GM23338 (cell line): ENCODE results near the gene PROCA1.
A peak's percentile ranks its signal among the peaks of the same experiment; 100 is the strongest.

ENCODE experiments used
- CREB1 ChIP-seq: fragments of 250-450 bp; sonication (Bioruptor Pico); IDR thresholded peaks from 2 replicates; pipeline ENCODE4 v1.5.0; 2020; ENCODE audit warnings: low read depth, mild to moderate bottlenecking, moderate library complexity
- EZH2 ChIP-seq: fragments of 200-600 bp; sonication (generic); IDR thresholded peaks from one replicate; pipeline ENCODE4 v1.8.0; 2017; ENCODE audit warnings: antibody characterized with exemption, mild to moderate bottlenecking, low read depth; ENCODE audit not compliant: unreplicated experiment
- EZH2phosphoT487 ChIP-seq: fragments of 200-600 bp; sonication (generic); IDR thresholded peaks from one replicate; pipeline ENCODE4 v1.8.1; 2018; ENCODE audit warnings: antibody characterized with exemption; ENCODE audit not compliant: unreplicated experiment
- JUNB ChIP-seq: IDR thresholded peaks from one replicate; pipeline ENCODE4 v1.6.1; 2016; ENCODE audit warnings: antibody characterized with exemption; ENCODE audit not compliant: unreplicated experiment
- NANOG ChIP-seq: IDR thresholded peaks from 2 replicates; pipeline ENCODE4 v1.6.1; 2016; ENCODE audit warnings: antibody characterized with exemption, borderline replicate concordance
- POLR2AphosphoS5 ChIP-seq: IDR thresholded peaks from 2 replicates; pipeline ENCODE4 v1.6.1; 2016; ENCODE audit warnings: antibody characterized with exemption, low read depth
- STAT1 ChIP-seq: IDR thresholded peaks from one replicate; pipeline ENCODE4 v1.6.1; 2016; ENCODE audit warnings: antibody characterized with exemption; ENCODE audit not compliant: unreplicated experiment
- ZNF114 ChIP-seq: fragments of 250-450 bp; sonication (Bioruptor Pico); IDR thresholded peaks from 2 replicates; pipeline ENCODE4 v1.5.0; 2020; ENCODE audit warnings: mild to moderate bottlenecking, moderate library complexity
- ZNF331 ChIP-seq: fragments of 250-450 bp; sonication (Bioruptor Pico); IDR thresholded peaks from 2 replicates; pipeline ENCODE4 v1.5.0; 2020; ENCODE audit warnings: low read depth, mild to moderate bottlenecking, moderate library complexity
- TF ChIP-seq, protein P1 (sequence below), 2 experiments: fragments of 200-600 bp in 1 of 2; sonication (generic) in 1 of 2; conservative IDR thresholded peaks; 2 replicates each; pipeline versions ENCODE4 v1.5.1 to v1.6.1; 2016 to 2017; ENCODE audit warnings: antibody characterized with exemption in 2 of 2, low read depth in 2 of 2, mild to moderate bottlenecking in 2 of 2, moderate library complexity in 1 of 2
- TF ChIP-seq, protein P2 (sequence below): IDR thresholded peaks from one replicate; pipeline ENCODE4 v1.6.1; 2018; ENCODE audit warnings: antibody characterized with exemption; ENCODE audit not compliant: unreplicated experiment
- TF ChIP-seq, protein P3 (sequence below): fragments of 250-450 bp; sonication (Bioruptor Pico); IDR thresholded peaks from 2 replicates; pipeline ENCODE4 v1.5.0; 2020; ENCODE audit warnings: mild to moderate bottlenecking, moderate library complexity
- TF ChIP-seq, protein P4 (sequence below): IDR thresholded peaks from 2 replicates; pipeline ENCODE4 v1.6.1; 2016; ENCODE audit warnings: antibody characterized with exemption

DNA sequence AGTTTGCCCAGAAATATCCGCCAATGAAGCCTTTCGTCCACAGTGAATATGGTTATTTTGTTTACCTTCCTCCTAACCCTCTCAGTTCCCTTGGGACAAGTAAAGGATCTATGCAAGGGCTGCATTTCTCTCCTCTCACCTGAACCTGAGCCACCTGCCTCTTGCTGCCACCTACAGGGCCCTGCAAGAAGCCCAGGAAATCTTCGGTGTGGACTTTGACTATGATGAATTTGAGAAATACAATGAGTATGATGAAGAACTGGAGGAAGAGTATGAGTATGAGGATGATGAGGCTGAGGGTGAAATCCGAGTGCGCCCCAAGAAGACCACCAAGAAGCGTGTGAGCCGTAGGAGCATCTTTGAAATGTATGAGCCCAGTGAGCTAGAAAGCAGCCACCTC, 35.7 kb downstream of the PROCA1 start:
- TF ChIP-seq, protein P1, sequence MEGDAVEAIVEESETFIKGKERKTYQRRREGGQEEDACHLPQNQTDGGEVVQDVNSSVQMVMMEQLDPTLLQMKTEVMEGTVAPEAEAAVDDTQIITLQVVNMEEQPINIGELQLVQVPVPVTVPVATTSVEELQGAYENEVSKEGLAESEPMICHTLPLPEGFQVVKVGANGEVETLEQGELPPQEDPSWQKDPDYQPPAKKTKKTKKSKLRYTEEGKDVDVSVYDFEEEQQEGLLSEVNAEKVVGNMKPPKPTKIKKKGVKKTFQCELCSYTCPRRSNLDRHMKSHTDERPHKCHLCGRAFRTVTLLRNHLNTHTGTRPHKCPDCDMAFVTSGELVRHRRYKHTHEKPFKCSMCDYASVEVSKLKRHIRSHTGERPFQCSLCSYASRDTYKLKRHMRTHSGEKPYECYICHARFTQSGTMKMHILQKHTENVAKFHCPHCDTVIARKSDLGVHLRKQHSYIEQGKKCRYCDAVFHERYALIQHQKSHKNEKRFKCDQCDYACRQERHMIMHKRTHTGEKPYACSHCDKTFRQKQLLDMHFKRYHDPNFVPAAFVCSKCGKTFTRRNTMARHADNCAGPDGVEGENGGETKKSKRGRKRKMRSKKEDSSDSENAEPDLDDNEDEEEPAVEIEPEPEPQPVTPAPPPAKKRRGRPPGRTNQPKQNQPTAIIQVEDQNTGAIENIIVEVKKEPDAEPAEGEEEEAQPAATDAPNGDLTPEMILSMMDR (conservative IDR thresholded peaks at IDR 0.05; ENCODE audit: low read depth in 2 of 2) = peak; percentile 47 to 53; a peak in 3 of 4 replicates
- TF ChIP-seq EZH2phosphoT487 = no peak
- TF ChIP-seq EZH2 = no peak
- no peak for TF ChIP-seq POLR2AphosphoS5
- no peak for TF ChIP-seq CREB1 (CRISPR knock-in tag)
- no peak for TF ChIP-seq ZNF114 (CRISPR knock-in tag)
- TF ChIP-seq, protein P2, sequence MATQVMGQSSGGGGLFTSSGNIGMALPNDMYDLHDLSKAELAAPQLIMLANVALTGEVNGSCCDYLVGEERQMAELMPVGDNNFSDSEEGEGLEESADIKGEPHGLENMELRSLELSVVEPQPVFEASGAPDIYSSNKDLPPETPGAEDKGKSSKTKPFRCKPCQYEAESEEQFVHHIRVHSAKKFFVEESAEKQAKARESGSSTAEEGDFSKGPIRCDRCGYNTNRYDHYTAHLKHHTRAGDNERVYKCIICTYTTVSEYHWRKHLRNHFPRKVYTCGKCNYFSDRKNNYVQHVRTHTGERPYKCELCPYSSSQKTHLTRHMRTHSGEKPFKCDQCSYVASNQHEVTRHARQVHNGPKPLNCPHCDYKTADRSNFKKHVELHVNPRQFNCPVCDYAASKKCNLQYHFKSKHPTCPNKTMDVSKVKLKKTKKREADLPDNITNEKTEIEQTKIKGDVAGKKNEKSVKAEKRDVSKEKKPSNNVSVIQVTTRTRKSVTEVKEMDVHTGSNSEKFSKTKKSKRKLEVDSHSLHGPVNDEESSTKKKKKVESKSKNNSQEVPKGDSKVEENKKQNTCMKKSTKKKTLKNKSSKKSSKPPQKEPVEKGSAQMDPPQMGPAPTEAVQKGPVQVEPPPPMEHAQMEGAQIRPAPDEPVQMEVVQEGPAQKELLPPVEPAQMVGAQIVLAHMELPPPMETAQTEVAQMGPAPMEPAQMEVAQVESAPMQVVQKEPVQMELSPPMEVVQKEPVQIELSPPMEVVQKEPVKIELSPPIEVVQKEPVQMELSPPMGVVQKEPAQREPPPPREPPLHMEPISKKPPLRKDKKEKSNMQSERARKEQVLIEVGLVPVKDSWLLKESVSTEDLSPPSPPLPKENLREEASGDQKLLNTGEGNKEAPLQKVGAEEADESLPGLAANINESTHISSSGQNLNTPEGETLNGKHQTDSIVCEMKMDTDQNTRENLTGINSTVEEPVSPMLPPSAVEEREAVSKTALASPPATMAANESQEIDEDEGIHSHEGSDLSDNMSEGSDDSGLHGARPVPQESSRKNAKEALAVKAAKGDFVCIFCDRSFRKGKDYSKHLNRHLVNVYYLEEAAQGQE = no peak
- no peak for TF ChIP-seq JUNB
- TF ChIP-seq ZNF331 (CRISPR knock-in tag) = no peak
- no peak for TF ChIP-seq NANOG
- TF ChIP-seq, protein P3, sequence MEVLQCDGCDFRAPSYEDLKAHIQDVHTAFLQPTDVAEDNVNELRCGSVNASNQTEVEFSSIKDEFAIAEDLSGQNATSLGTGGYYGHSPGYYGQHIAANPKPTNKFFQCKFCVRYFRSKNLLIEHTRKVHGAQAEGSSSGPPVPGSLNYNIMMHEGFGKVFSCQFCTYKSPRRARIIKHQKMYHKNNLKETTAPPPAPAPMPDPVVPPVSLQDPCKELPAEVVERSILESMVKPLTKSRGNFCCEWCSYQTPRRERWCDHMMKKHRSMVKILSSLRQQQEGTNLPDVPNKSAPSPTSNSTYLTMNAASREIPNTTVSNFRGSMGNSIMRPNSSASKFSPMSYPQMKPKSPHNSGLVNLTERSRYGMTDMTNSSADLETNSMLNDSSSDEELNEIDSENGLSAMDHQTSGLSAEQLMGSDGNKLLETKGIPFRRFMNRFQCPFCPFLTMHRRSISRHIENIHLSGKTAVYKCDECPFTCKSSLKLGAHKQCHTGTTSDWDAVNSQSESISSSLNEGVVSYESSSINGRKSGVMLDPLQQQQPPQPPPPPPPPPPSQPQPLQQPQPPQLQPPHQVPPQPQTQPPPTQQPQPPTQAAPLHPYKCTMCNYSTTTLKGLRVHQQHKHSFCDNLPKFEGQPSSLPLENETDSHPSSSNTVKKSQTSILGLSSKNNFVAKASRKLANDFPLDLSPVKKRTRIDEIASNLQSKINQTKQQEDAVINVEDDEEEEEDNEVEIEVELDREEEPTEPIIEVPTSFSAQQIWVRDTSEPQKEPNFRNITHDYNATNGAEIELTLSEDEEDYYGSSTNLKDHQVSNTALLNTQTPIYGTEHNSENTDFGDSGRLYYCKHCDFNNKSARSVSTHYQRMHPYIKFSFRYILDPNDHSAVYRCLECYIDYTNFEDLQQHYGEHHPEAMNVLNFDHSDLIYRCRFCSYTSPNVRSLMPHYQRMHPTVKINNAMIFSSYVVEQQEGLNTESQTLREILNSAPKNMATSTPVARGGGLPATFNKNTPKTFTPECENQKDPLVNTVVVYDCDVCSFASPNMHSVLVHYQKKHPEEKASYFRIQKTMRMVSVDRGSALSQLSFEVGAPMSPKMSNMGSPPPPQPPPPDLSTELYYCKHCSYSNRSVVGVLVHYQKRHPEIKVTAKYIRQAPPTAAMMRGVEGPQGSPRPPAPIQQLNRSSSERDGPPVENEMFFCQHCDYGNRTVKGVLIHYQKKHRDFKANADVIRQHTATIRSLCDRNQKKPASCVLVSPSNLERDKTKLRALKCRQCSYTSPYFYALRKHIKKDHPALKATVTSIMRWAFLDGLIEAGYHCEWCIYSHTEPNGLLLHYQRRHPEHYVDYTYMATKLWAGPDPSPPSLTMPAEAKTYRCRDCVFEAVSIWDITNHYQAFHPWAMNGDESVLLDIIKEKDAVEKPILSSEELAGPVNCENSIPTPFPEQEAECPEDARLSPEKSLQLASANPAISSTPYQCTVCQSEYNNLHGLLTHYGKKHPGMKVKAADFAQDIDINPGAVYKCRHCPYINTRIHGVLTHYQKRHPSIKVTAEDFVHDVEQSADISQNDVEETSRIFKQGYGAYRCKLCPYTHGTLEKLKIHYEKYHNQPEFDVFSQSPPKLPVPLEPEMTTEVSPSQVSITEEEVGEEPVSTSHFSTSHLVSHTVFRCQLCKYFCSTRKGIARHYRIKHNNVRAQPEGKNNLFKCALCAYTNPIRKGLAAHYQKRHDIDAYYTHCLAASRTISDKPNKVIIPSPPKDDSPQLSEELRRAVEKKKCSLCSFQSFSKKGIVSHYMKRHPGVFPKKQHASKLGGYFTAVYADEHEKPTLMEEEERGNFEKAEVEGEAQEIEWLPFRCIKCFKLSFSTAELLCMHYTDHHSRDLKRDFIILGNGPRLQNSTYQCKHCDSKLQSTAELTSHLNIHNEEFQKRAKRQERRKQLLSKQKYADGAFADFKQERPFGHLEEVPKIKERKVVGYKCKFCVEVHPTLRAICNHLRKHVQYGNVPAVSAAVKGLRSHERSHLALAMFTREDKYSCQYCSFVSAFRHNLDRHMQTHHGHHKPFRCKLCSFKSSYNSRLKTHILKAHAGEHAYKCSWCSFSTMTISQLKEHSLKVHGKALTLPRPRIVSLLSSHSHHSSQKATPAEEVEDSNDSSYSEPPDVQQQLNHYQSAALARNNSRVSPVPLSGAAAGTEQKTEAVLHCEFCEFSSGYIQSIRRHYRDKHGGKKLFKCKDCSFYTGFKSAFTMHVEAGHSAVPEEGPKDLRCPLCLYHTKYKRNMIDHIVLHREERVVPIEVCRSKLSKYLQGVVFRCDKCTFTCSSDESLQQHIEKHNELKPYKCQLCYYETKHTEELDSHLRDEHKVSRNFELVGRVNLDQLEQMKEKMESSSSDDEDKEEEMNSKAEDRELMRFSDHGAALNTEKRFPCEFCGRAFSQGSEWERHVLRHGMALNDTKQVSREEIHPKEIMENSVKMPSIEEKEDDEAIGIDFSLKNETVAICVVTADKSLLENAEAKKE (CRISPR knock-in tag) = no peak
- TF ChIP-seq STAT1 = no peak
- TF ChIP-seq, protein P4, sequence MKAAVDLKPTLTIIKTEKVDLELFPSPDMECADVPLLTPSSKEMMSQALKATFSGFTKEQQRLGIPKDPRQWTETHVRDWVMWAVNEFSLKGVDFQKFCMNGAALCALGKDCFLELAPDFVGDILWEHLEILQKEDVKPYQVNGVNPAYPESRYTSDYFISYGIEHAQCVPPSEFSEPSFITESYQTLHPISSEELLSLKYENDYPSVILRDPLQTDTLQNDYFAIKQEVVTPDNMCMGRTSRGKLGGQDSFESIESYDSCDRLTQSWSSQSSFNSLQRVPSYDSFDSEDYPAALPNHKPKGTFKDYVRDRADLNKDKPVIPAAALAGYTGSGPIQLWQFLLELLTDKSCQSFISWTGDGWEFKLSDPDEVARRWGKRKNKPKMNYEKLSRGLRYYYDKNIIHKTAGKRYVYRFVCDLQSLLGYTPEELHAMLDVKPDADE = no peak
